HEK293 (cell line): ENCODE measurements around the gene CEACAM20.

Experiments
- ATF2 ChIP-seq: fragments of 450-650 bp; formaldehyde crosslinking; IDR thresholded peaks from 2 replicates; pipeline ENCODE4 v1.5.1; 2016; ENCODE audit warnings: missing biosample characterization, missing genetic modification characterization, low read depth
- HOXD13 ChIP-seq: sonication (generic); formaldehyde crosslinking; IDR thresholded peaks from 2 replicates; pipeline ENCODE4 v1.8.0; 2022; ENCODE audit warnings: missing genetic modification reagents, borderline replicate concordance
- PRDM10 ChIP-seq: fragments of 450-650 bp; formaldehyde crosslinking; IDR thresholded peaks from 2 replicates; pipeline ENCODE4 v1.5.1; 2016; ENCODE audit warnings: missing biosample characterization, missing genetic modification characterization
- WT1 ChIP-seq: fragments of 450-650 bp; formaldehyde crosslinking; IDR thresholded peaks from 2 replicates; pipeline ENCODE4 v1.5.1; 2016; ENCODE audit warnings: missing biosample characterization, missing genetic modification characterization
- YY1 ChIP-seq: fragments of 450-650 bp; formaldehyde crosslinking; IDR thresholded peaks from 2 replicates; pipeline ENCODE4 v1.5.1; 2018; ENCODE audit warnings: missing biosample characterization, missing genetic modification characterization
- YY2 ChIP-seq: fragments of 450-650 bp; formaldehyde crosslinking; IDR thresholded peaks from 2 replicates; pipeline ENCODE4 v1.5.1; 2016; ENCODE audit warnings: missing biosample characterization, missing genetic modification characterization
- ZBTB11 ChIP-seq: fragments of 450-650 bp; formaldehyde crosslinking; conservative IDR thresholded peaks from 2 replicates; pipeline ENCODE4 v1.5.1; 2016; ENCODE audit warnings: low read depth, missing biosample characterization, missing genetic modification characterization
- ZNF324 ChIP-seq: fragments of 450-650 bp; formaldehyde crosslinking; IDR thresholded peaks from 2 replicates; pipeline ENCODE4 v1.5.1; 2016; ENCODE audit warnings: missing biosample characterization, missing genetic modification characterization
- ZNF416 ChIP-seq: fragments of 450-650 bp; formaldehyde crosslinking; IDR thresholded peaks from 2 replicates; pipeline ENCODE4 v1.5.1; 2016; ENCODE audit warnings: missing biosample characterization, missing genetic modification characterization
- ZNF510 ChIP-seq: fragments of 450-650 bp; formaldehyde crosslinking; IDR thresholded peaks from 2 replicates; pipeline ENCODE4 v1.5.1; 2018; ENCODE audit warnings: mild to moderate bottlenecking, missing genetic modification characterization, missing biosample characterization; ENCODE audit not compliant: insufficient replicate concordance
- TF ChIP-seq, protein P1 (sequence below): fragments of 450-650 bp; formaldehyde crosslinking; IDR thresholded peaks from 2 replicates; pipeline ENCODE4 v1.5.1; 2016; ENCODE audit warnings: missing biosample characterization, missing genetic modification characterization
- TF ChIP-seq, protein P2 (sequence below): fragments of 450-650 bp; formaldehyde crosslinking; IDR thresholded peaks from 2 replicates; pipeline ENCODE4 v1.5.1; 2016; ENCODE audit warnings: missing biosample characterization, missing genetic modification characterization
- TF ChIP-seq, protein P3 (sequence below): fragments of 450-650 bp; formaldehyde crosslinking; optimal IDR thresholded peaks from 2 replicates; pipeline ENCODE3; 2016; ENCODE audit warnings: missing biosample characterization, mild to moderate bottlenecking, missing genetic modification characterization
- TF ChIP-seq, protein P4 (sequence below): fragments of 450-650 bp; formaldehyde crosslinking; IDR thresholded peaks from 2 replicates; pipeline ENCODE4 v1.5.1; 2016; ENCODE audit warnings: missing biosample characterization, missing genetic modification characterization

DNA sequence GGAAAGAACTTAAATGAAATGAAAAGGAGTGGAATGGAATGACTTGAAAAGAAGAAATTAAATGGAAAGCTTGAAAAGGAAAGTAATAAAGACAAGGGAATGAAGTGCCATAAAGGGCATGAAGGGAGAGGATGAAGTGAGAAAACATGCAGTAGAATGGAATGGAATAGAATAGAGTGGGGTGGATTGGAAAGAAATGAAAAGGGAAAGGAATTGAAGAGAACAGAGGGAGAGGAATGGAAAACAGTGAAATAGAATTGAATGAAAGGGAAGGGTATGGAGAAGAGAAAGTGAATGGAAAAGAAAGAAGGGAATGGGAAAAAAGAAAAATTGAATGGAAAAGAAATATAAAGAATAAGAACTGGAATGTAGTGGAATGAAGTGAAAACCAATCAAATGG is 20.0 kb downstream of the CEACAM20 start:
- TF ChIP-seq, protein P1, sequence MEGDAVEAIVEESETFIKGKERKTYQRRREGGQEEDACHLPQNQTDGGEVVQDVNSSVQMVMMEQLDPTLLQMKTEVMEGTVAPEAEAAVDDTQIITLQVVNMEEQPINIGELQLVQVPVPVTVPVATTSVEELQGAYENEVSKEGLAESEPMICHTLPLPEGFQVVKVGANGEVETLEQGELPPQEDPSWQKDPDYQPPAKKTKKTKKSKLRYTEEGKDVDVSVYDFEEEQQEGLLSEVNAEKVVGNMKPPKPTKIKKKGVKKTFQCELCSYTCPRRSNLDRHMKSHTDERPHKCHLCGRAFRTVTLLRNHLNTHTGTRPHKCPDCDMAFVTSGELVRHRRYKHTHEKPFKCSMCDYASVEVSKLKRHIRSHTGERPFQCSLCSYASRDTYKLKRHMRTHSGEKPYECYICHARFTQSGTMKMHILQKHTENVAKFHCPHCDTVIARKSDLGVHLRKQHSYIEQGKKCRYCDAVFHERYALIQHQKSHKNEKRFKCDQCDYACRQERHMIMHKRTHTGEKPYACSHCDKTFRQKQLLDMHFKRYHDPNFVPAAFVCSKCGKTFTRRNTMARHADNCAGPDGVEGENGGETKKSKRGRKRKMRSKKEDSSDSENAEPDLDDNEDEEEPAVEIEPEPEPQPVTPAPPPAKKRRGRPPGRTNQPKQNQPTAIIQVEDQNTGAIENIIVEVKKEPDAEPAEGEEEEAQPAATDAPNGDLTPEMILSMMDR (tag by site-specific recombination), result no peak
- TF ChIP-seq YY2 (tag by site-specific recombination), result no peak
- TF ChIP-seq, protein P2, sequence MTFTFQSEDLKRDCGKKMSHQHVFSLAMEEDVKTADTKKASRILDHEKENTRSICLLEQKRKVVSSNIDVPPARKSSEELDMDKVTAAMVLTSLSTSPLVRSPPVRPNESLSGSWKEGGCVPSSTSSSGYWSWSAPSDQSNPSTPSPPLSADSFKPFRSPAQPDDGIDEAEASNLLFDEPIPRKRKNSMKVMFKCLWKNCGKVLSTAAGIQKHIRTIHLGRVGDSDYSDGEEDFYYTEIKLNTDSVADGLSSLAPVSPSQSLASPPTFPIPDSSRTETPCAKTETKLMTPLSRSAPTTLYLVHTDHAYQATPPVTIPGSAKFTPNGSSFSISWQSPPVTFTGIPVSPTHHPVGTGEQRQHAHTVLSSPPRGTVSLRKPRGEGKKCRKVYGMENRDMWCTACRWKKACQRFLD, result no peak
- no peak for TF ChIP-seq ZNF416 (tag by site-specific recombination)
- TF ChIP-seq ZNF324 (tag by site-specific recombination), result no peak
- no peak for TF ChIP-seq ATF2
- TF ChIP-seq PRDM10 (tag by site-specific recombination), result no peak
- TF ChIP-seq, protein P3, sequence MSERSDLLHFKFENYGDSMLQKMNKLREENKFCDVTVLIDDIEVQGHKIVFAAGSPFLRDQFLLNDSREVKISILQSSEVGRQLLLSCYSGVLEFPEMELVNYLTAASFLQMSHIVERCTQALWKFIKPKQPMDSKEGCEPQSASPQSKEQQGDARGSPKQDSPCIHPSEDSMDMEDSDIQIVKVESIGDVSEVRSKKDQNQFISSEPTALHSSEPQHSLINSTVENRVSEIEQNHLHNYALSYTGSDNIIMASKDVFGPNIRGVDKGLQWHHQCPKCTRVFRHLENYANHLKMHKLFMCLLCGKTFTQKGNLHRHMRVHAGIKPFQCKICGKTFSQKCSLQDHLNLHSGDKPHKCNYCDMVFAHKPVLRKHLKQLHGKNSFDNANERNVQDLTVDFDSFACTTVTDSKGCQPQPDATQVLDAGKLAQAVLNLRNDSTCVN, result no peak
- no peak for TF ChIP-seq HOXD13
- TF ChIP-seq ZBTB11 (tag by site-specific recombination), result no peak
- TF ChIP-seq, protein P4, sequence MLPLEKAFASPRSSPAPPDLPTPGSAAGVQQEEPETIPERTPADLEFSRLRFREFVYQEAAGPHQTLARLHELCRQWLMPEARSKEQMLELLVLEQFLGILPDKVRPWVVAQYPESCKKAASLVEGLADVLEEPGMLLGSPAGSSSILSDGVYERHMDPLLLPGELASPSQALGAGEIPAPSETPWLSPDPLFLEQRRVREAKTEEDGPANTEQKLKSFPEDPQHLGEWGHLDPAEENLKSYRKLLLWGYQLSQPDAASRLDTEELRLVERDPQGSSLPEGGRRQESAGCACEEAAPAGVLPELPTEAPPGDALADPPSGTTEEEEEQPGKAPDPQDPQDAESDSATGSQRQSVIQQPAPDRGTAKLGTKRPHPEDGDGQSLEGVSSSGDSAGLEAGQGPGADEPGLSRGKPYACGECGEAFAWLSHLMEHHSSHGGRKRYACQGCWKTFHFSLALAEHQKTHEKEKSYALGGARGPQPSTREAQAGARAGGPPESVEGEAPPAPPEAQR (tag by site-specific recombination), result no peak
- no peak for TF ChIP-seq YY1 (tag by site-specific recombination)
- TF ChIP-seq ZNF510, result no peak
- TF ChIP-seq WT1 (tag by site-specific recombination), result no peak
